GM21717 (cell line): ENCODE measurements around the gene NANOGP8.
"Not testable (repeated sequence)": the region's sequence is repeated elsewhere in the genome, so short reads cannot be mapped to it uniquely, and the experiment has no call there.

Experiments used
- ATAC-seq: cut with Tn5 transposase; IDR thresholded peaks from one replicate; pipeline ENCODE4 v1.9.1; 2021; ENCODE audit warnings: mild to moderate bottlenecking, moderate library complexity; ENCODE audit not compliant: unreplicated experiment

Gene NANOGP8, protein sequence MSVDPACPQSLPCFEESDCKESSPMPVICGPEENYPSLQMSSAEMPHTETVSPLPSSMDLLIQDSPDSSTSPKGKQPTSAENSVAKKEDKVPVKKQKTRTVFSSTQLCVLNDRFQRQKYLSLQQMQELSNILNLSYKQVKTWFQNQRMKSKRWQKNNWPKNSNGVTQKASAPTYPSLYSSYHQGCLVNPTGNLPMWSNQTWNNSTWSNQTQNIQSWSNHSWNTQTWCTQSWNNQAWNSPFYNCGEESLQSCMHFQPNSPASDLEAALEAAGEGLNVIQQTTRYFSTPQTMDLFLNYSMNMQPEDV

DNA sequence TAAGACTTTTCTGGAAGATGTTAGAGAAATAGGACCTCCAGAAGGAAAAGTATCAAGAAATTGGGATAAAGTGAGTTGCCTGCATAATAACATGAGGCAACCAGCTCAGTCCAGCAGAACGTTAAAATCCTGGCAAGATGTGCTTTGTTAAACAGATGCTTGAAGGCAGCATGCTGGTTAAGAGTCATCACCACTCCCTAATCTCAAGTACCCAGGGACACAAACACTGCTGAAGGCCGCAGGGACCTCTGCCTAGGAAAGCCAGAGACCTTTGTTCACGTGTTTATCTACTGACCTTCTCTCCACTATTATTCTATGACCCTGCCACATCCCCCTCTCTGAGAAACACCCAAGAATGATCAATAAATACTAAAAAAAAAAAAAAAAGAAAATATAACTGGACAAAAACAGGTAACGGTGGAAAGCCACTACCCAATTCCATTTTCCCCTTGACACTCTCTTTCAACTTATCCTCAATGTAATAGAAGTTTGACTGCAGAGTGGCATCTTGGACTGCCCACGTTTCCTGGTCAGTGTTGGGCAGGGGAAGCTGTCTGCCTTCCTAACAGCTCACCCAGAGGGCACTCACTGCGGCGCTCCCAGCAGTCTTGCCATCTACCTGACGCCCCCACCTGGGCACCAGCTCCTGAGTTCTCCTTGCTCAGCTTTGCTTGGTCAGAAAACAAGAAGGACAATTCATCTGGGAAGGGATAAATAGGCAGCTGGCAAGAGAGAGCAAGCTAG lies at the start of gene NANOGP8:
NANOGP8 (minus strand) TSS at position 120 of the 744 bp plus-strand sequence. CDS start 185 bp downstream, outside the sequence.
- ATAC-seq = not testable (repeated sequence)

DNA sequence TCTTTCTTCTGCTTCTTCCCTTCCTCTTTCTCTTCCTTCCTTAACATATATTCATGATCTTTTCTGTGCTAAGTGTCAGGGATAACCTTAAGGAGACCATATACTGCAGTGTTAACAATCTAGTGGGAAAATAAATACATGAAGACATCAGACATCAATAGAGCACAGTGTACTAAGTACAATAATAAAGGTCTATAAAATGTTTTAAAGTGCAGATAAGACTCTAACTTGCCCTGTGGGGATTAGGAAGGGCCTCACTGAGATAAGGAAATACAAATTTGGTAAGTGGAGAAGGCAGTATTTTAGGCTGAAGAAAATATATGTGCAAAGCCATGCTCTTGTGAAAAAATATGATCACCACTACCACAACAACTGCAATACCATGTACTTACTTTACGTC lies 49.2 kb upstream of the NANOGP8 start:
- ATAC-seq = no peak

DNA sequence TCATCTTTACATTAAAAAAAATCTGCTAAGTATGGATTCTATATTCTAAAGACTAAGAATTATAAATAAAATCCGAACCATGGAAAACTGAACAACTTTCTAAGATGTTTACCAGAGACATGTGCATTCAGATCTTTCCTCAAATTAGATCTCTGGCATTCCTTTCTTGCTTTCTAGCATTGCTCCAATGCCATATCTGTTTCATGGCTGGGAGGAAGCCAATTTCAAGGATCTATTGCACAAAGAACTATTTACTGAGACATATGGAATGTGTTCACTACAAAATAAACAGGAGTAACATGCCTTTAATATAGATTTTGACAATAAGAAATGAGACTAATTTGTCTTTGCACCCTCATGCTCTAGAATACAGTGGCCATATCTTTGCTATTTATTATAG lies 45.1 kb upstream of the NANOGP8 start:
- no peak for ATAC-seq

DNA sequence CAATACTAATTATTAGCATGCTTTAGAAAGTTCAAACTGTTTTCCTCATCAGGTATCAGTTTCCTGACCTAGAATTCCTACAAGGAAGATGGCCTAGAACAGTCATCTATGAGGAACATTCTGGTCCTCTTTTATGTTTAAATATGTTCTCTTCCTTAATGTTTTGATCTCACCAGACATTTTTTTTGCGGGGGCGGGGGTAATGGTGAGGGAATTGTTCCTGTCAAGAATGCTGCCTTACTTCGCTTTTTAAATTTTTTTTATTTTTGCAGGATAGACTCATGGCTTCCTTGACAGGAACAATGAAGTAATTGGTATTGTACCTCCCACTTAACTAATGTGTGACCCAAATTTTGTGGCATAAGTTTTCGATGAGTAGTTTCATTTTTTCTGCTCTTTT lies 44.3 kb upstream of the NANOGP8 start:
- ATAC-seq = no peak

DNA sequence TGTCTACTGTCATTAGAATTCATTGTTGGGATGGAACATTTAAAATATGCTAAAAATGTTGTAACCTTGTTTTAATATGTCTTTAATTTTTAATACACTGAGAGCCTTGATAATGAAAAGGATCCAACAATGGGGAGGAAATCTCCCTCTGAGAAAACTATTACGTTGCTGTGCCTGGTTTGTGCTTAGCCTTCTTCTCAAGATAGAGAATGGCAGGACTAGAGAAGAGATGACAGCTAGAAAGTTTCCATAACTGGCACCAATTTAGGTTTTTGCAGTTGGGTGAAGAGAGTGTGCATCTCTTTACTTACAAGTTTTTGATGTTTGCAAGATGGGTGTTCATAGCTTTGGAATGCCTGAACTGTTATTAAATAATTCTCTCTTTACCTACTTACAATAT lies 42.6 kb upstream of the NANOGP8 start:
- no peak for ATAC-seq

DNA sequence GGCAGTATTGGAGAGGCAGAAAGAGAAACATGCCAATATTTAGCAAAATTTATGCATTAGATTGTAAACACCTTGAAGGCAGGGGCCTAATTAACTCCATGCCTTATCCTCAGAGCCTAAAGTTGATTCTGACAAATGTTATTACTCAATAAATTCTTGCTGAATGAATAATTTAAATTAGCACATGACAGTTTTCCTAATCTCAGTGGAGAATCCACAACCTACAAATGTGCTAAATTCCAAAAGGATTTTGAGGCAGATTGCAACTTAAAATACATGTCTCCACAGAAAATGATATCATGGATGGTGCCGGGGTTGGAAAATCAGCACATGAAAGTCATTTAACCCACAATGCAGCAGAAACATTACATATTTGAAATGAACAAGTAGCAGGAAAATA lies 41.1 kb upstream of the NANOGP8 start:
- ATAC-seq = no peak

DNA sequence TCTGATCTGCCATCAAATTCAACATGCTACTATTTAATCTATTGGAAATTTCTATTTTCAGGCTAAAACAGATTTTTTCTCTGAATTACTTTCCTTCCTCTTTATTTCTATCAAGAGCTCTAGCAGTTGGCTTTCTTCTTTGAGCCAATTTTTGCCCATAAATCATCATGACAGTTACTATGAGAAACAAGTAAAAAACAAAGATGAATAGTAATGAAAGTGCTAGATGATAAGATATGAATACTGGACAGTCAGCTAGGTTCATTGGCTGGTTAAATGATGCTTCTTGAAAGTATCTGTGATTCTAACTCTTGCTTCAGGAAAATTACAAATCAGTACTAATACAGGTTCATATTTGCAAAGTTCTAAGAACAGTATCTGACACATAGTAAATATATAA lies 38.6 kb upstream of the NANOGP8 start:
- ATAC-seq = no peak

DNA sequence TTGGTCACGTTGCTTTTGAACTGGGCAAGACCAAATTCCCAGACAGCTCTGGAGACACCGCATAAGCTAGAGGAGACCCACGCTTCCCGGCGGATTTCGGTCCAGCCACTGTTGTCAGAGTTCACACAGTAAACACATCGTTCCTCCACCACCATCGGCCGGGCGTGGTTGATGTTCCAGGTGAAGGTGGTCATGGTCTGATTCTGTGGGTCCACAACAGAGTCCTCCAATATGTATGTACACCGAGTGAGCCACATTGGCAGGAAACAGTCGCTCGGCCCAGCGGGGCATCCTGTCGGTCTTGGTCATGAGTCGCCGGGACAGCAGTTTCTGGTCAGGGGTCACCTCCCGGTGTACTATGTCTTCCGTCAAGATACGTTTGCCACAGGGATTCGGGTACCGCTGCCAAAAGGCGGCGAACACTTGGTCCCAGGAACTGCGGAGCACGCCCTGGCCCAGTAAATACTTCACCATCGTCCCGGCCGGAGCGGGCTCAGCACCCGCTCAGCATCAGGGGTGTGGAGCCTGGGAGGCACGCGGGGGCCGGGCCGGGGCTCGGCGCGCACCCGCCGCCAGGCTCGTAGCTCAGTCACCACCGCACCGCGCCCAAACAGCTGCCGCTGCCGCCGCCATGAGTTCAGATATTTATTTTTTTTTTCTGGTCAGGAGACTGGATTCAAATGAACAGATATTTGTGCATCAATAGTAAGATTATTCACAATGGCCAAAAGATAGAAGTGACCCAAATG lies 36.7 kb upstream of the NANOGP8 start:
- no peak for ATAC-seq

DNA sequence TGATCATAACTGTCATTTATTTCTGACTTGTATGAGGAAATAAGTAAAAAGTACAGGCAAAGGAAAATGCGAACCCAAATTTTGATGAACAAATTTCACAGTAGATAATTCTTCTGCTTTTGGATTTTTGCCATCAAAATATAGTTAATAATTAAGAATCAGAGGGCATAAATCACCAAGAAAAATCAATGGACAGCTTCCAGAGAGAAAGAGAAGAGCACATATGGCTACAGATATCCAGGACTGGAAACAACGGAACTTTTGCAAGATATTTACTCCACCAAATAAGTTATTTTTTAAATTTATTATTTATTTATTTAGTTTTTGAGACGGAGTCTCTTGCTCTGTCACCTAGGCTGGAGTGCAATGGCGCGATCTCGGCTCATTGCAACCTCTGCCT lies 35.1 kb upstream of the NANOGP8 start:
- no peak for ATAC-seq

DNA sequence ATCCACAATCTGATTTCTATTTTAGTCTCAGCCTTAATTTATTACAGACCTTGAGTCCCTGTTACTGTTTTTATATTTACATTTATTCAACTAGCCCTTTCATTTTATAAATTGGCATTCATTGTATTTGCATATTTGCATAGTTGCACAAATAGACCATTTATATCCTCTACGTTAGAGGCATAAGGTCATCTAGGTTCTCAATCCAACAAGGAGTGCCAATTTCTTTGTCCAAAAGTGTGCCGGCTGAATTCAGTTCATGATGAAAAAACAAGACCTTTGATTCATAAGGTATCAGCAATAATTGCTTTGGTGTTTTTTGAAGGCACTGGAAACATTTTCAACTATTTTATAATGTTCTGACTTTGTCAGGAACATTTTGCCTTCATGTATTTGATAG lies 33.9 kb upstream of the NANOGP8 start:
- no peak for ATAC-seq

DNA sequence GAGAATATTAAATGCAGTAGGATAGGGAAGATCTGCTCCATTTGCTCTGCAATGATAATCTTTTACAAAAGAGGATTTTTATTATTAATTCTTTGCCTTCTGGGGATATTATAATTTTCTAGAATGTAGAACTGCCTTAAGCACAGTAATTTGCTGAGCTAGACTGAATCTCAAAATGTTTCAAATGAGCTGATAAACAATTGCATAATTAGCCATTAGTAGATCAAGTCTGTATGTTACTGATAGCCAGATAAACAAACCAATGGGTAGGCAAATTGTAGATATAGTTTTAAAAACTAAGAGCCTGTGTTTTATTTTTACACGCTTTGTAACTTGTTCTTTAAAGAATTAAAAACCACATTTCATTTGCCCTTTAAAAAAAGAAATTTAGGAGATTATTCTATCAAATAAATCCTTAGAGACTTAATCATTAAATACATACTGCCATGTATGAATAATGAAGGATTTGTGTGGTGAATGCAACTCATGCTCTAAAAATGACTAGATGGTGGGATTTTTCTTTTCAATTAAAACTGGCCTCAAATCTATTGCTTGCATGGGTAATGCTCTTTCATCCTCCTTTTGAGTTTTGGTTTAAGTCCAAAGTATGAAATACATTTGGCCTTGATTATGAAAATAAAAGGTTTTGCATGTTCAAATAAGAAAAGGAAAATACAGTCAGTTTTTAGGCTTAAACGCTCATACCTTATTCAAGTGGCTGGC lies 32.6 kb upstream of the NANOGP8 start:
- no peak for ATAC-seq

DNA sequence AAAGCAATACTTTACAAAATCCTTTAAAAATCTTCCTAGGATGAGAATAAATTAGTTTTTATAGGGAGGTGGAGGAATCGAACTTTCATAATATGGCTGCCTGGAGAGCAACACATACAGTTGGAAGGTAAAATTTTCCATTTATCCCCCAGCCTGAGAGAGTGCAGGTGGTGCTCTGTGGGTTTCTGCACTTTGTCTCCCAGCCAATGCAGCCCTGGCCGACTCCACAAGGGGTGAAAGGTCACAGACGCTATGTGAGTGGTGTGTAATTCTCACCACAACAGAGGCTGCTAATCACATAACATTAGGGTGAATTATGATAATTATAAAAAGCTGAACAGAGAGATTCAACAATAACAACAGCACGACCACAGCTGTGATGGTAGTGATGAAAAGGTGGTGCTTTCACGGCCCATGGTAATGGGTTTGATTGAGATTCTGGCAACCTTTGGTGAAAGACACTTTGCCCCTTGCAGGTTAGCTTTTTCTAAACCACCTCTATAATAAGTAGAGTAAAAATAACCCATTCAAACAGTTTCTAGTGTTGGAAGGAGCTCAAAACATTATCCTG lies 30.1 kb upstream of the NANOGP8 start:
- no peak for ATAC-seq

DNA sequence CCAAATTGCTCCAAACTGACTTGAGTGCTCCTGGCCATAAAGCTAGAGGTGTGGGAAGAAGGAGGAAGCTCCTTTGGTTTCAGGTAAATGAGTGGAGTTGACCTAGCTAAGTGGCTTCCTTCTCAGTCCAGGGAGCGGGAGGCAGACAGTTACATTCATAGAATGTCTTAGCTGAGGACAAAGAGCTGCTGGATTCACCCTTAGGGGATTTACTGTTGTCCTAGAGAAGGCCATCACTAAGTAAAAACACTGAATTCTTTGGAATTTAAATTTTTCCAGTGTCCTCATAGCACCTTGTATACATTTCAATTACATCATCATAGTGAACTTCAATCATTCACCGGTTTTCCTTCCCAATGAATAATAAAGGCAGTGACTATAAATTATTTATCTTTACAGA lies 27.3 kb upstream of the NANOGP8 start:
- no peak for ATAC-seq

DNA sequence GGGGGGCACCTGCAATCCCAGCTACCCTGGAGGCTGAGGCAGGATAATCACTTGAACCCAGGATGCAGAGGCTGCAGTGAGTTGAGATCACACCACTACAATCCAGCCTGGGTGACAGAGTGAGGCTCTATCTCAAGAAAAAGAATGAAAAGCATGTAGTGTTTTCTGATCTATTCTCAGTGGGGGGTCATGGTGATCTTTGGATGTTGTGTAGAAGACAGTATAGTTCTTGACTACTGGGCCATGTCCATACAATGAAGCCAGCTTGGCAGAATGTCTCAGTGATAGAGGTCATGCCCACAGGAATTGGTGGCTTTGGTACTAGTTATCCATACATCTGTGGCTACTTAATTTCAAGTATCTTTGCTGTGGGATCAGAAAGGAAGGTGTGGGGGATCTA lies 26.8 kb upstream of the NANOGP8 start:
- no peak for ATAC-seq

DNA sequence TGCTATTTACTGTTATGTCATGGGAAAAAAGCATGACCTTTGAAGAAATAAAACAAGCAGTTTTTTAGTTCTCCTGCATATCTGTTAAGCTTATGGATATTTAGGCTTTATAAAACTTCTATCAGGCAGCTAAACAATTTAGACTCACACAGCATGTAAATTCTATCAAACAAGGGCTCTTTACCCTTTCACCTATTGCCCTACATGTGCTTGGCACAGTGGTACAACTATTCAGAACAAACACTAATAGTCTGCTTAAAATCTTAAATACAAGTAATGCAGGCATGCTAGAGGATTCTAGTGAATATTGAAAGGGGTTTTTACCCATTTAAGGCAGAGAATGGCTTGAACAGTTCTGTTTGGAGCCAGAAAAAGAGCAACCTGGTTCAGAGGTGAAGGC lies 23.4 kb upstream of the NANOGP8 start:
- ATAC-seq = no peak

DNA sequence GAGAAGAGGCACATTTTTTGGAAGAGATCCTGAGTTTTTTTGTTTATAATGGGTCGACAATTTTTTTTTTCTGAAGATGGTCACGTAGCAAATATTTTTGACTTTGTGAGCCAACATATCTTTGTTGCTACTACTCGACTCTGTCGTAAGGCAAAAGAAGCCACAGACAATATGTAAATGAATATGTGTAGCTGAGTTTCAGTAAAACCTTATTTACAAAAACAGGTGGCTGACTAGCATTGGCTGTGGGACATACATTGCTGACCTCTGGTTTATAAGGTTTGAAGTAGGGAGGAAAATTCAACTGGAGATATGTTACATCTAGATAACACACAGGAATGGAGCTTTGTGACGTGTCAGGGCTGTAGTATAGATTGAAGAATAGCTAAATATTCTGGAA lies 22.5 kb upstream of the NANOGP8 start:
- no peak for ATAC-seq

DNA sequence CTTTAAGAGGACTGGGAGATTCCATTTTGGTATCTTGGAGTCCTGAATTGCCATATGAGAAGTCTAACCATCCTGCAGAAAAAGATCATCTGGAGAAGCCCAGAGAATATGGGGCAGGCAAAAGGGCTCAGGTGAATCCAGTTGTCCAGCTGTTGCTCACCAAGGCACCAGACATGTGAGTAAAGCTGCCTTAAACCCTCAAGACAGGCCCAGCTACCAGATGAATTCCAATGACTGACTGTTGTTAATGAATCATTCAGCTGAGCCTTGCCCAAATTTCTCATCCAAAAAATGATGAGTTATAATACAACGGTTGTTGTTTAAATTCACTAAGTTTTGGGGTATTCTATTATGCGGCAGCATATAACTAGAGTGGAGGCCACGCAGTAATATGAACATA lies 22.0 kb upstream of the NANOGP8 start:
- no peak for ATAC-seq

DNA sequence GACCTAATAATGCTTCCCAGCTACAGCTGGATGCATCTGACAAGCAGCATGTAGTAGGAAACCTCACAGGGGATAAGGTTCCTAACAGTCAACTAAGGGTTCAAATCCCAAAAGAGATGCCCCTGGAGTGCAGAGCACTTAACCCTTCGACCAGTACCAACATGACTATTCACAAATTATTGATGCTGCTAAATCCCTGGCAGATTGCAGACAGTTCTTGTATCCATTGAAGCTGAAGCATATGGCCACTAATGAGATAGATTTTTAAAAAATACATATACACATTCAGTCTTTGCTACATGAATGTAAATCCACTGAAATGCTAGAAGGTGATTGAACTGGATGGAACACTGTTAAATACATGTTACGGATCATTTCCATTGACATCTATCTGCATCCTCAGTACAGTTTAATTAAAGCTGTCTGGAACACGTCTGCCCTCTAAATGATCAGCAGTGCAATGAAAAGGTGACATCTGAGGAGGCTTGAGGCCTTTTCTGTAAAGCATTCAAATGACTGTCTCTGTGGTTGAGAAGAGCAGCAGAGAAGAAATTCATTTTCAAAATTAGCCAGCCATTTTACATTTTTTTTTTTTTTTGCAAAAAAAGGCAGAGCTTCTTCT lies 19.5 kb upstream of the NANOGP8 start:
- ATAC-seq = no peak

DNA sequence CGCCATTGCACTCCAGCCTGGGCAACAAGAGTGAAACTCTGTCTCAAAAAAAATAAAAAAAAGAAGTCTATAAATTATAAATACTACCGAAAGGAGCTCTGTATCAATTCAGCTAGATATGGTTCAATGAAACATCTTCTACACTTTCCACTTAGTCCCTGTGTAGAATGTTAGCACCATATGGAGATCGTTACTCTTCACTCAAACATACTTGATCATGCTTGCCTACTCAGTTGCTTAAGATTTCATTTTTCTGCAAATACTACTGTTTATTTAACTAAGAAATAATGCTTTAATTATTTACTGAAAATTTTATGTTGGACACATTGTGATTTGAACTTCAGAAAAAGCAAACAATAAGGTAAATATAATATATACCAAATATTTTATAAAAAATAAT lies 17.1 kb upstream of the NANOGP8 start:
- ATAC-seq = no peak

DNA sequence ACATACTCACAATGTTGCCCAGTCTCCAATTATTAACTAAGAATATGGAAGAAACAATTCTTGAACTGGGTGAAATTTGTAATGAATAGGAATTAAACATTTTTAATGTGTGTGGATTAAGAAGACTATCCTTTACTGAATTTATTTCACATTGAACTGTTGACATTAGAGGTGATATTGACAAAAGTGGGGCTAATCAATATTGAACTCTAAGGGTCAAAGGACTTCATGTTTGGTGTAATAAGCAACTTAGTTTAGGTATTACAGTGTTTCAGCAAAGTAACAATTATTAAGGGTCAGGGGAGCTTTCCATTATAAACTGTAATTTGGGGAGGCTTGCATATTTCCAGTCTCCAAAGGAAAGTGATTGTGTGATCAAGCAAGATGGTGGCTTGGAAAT lies 16.2 kb upstream of the NANOGP8 start:
- ATAC-seq = no peak
